ENCODE data around the gene CPXM2. TPM values are rescaled to one million over a fixed set of nuclear protein-coding genes. Genes with fewer than 3 reads are reported as not detected.

The CPXM2 gene
- polyA plus RNA-seq, 2 of the 4 experiments (the other 2 are of a cell fraction): not detected

- no peak for TF ChIP-seq MYC (IDR thresholded peaks at IDR 0.05; ENCODE audit: borderline replicate concordance, low read length)
- TF ChIP-seq FOSB (CRISPR knock-in tag; IDR thresholded peaks at IDR 0.05): no peak
- no peak for TF ChIP-seq HES2 (IDR thresholded peaks at IDR 0.05)
- no peak for TF ChIP-seq RAD21 (conservative IDR thresholded peaks at IDR 0.05 in 1 of 2, IDR thresholded peaks at IDR 0.05 in 1 of 2)
- TF ChIP-seq TFCP2L1 (CRISPR knock-in tag; IDR thresholded peaks at IDR 0.05): no peak
These were observed 32.5 kb downstream of the CPXM2 start (continued) for GRCh38 chr10:123858907-123859652.

GRCh38 chr10:123858077-123858681 lies 33.4 kb downstream of the CPXM2 start:
- no peak overlapping the region for H3K4me2 ChIP-seq
- CTCF ChIA-PET: no interaction called here
- H3K27ac ChIP-seq: no peak overlapping the region
- no peaks in the 10 kb centered on the region for H3K4me1 ChIP-seq
- TF ChIP-seq NR3C1 (IDR thresholded peaks at IDR 0.05) (no peak), BHLHE40 (IDR thresholded peaks at IDR 0.05; ENCODE audit: low read depth, low read length) (no peak), RFX5 (IDR thresholded peaks at IDR 0.05) (no peak)
- POLR2A ChIA-PET: no interaction called here
- ATAC-seq (peak; percentile 36 to 38; a peak in 4 of 6 replicates), DNase-seq (ENCODE audit: low read depth in 1 of 2, low spot score in 1 of 2) (no peak), FAIRE-seq (no peak)
- no peak overlapping the region for H3K4me3 ChIP-seq
- whole genome bisulfite sequencing (ENCODE audit: missing lambda C conversion rate): 25% methylated on average over 9 of the region's 9 CpGs
- H3K9me3 ChIP-seq: no peaks in the 10 kb centered on the region

- CTCF ChIA-PET: no interaction called here
- TF ChIP-seq HDAC2 (IDR thresholded peaks at IDR 0.05) (no peak), HMGXB4 (CRISPR knock-in tag; IDR thresholded peaks at IDR 0.05; ENCODE audit: borderline replicate concordance) (no peak), POLR2AphosphoS2 (conservative IDR thresholded peaks at IDR 0.05; ENCODE audit: low read length) (no peak), RCOR1 (IDR thresholded peaks at IDR 0.05; ENCODE audit: low read depth, low read length) (no peak), MYC (IDR thresholded peaks at IDR 0.05; ENCODE audit: borderline replicate concordance, low read length) (no peak), EHMT2 (IDR thresholded peaks at IDR 0.05; ENCODE audit: low read depth) (no peak), NR3C1 (IDR thresholded peaks at IDR 0.05) (no peak), TP53 (CRISPR knock-in tag; IDR thresholded peaks at IDR 0.05) (no peak), MAFK (IDR thresholded peaks at IDR 0.05; ENCODE audit: partially characterized antibody) (no peak)
- no peaks in the 10 kb centered on the region for H3K4me1 ChIP-seq
- DNase-seq (ENCODE audit: low read depth in 1 of 2, low spot score in 1 of 2): no peak
- POLR2A ChIA-PET: no interaction called here
- no peak overlapping the region for H3K4me3 ChIP-seq
- ATAC-seq: peak in 1 of 2 experiments; percentile 27; a peak in 1 of 6 replicates
- 68% methylated on average over 19 of the region's 19 CpGs for WGBS (ENCODE audit: missing lambda C conversion rate)
- FAIRE-seq: no peak
- no peak overlapping the region for H3K27ac ChIP-seq
- no peaks in the 10 kb centered on the region for H3K9me3 ChIP-seq
- no peak overlapping the region for H3K4me2 ChIP-seq
These were observed 34.0 kb downstream of the CPXM2 start for GRCh38 chr10:123857616-123858015.

GRCh38 chr10:123855008-123855684 lies 36.5 kb downstream of the CPXM2 start:
- 17% methylated on average over 7 of the region's 7 CpGs for WGBS (ENCODE audit: missing lambda C conversion rate)
- FAIRE-seq: no peak
- H3K4me1 ChIP-seq: no peaks in the 10 kb centered on the region
- CTCF ChIA-PET: no interaction called here
- POLR2A ChIA-PET: no interaction called here
- no peaks in the 10 kb centered on the region for H3K9me3 ChIP-seq
- H3K4me2 ChIP-seq: no peak overlapping the region
- no peak for ATAC-seq
- H3K4me3 ChIP-seq: no peak overlapping the region
- no peak overlapping the region for H3K27ac ChIP-seq
- no peak for DNase-seq (ENCODE audit: low read depth in 1 of 2, low spot score in 1 of 2)
- TF ChIP-seq REST (IDR thresholded peaks at IDR 0.05) (no peak), KDM5A (IDR thresholded peaks at IDR 0.05) (no peak), E2F6 (IDR thresholded peaks at IDR 0.05; ENCODE audit: borderline replicate concordance, low read depth) (no peak), RARB (CRISPR knock-in tag; IDR thresholded peaks at IDR 0.05) (no peak), HOXB13 (CRISPR knock-in tag; IDR thresholded peaks at IDR 0.05; ENCODE audit: low read depth) (no peak), PBX3 (IDR thresholded peaks at IDR 0.05) (no peak), NFE2L2 (conservative IDR thresholded peaks at IDR 0.05; ENCODE audit: low read length) (no peak)
